ENCODE results near the gene OMA1.
A peak's percentile ranks its signal among the peaks of the same experiment; 100 is the strongest.
"Not testable (repeated sequence)": the region's sequence is repeated elsewhere in the genome, so short reads cannot be mapped to it uniquely, and the experiment has no call there.

The OMA1 gene

DNA sequence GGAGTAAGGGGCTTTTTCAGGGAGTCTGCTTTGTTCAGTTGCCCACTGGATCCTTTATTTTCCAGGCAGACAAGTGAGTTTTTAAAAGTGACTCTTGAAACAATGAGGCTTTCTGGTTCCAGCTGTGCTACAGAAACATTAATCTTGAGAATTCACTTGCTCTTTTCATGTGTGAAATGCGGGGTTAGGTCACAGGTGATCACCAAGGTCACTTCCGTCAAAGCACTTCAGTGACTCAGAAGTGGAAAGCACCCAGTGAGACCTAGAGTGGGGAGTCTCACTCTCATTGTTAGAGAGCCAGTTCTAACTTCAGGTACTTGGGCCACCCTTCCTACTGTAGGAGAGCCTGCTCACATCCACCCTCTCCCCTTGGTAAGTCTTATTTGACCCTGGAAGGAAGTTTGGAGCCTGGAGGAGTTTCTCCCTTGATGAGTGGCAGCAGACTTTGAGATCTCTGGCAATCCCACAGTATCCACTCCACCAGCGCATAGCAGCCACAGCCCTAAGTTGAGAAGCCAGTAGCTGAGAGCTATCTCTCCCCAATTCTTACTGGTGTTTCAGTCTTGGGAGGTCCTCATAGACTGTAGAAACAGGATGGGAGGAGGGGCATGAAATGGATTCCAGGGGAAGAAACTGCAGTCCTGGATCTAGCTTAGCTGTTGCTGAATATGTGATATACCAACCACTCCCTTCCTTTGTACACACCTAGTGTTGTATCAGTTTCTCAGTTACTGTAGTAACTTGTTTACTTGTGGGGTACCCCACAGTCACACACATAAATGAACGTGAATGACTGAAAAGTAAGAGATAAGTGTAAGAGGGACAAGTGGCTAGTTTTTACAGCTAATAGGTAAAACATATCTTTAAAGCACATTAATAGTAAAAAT, 27.4 kb upstream of the OMA1 start:
- FAIRE-seq (no peak), DNase-seq (ENCODE audit: low spot score) (no peak)

DNA sequence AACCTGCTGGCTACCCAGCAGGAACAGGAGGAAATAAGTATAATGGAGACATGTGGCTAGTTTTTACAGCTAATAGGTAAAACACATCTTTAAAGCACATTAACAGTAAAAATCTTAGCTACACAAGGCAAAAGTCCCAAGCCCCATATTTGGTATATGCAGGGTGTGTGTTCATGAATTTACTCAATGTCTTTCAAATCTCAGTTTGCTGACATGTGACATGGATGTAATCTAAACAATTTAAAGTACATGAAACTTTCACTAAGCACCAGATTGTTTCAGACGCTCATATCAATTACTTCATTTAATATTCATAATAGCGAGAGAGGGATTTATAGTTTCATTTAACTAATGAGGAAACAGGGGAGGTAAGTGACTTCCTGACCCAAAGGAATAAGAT, 26.6 kb upstream of the OMA1 start:
- no peak for FAIRE-seq
- DNase-seq (ENCODE audit: low spot score) = no peak

DNA sequence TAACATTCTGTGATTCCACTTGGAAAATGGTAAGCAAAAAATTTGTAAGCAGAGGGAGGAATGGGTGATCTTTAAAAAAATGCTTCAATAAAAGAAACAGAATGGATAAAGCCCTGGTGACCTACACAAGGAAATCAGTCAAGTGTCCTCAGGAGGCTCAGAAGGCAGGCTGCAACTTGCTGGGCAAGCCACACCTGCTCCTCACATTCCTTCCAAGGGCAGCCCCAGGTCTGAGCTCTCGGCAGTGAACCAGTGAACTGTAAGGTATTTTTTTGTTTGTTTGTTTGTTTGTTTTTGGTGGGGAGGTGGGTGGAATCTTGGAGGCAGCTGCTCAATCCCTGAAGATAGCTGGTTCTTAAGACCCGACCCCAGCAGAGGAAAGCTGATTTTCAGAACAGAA, 26.2 kb upstream of the OMA1 start:
- DNase-seq (ENCODE audit: low spot score) (no peak), FAIRE-seq (no peak)

DNA sequence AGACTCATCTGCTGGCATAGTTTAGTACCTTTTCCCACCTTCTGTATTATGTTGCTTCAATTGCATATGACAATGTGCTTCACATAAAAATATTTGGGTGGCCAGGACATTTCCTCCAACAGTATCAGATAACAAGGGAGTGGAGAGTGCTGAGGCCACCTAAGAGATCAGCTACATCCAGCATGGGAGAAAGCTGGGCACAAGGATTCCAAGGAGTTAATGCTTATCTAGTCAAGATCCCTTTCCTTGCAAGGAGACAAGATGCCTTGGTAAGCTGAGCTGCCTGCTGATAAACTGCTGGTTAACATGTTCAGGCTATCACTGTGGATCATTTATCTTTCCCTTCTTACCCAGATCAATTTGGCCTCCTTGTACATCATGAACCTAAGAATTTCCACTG, 25.1 kb upstream of the OMA1 start:
- DNase-seq (ENCODE audit: low spot score) = no peak
- FAIRE-seq = no peak

DNA sequence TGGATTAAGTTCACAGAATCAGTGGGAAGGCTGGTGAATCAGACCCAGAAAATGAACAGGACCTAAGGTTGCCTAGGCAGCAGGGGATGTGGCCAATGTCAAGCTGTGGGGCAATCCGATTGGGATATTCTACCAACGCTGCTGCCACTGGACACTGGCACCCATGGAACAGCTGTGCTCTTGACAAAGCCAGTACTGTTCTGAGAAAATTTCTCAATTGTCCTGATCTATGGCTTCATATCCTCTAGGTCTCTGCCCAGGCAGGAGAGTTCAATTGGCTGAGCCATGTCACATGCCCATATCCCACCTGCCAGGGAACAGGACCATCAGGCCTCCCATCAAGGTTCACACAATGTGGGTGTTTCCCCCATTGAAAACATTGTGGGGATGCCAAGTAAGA, 24.3 kb upstream of the OMA1 start:
- DNase-seq (ENCODE audit: low spot score) (no peak), FAIRE-seq (no peak)

- FAIRE-seq (no peak), DNase-seq (ENCODE audit: low spot score) (no peak)
Measured at GRCh38 chr1:58570094-58570493, 23.6 kb upstream of the OMA1 start.

DNA sequence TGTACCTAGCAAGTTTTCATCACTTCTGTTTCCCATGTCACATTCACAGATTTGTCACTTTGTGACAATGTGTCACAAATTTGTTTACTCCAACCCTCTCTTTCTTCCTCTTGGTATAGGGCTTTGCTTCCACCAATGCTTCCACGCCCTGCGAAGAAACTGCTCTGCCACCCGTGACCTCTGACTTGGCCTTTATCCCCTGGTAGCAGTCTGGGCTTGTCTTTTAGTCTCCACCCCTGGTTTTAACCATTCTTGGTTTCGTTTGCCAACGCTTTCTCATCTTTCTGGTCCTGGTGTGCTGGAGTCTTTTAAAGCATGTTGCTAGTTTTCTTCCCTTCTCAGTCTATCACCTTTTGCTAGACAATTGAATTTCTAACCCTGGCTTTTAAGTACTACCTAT, 22.4 kb upstream of the OMA1 start:
- FAIRE-seq (no peak), DNase-seq (ENCODE audit: low spot score) (no peak)

- FAIRE-seq (no peak), DNase-seq (ENCODE audit: low spot score) (no peak)
Measured at GRCh38 chr1:58568271-58568860, 21.8 kb upstream of the OMA1 start.

GRCh38 chr1:58566339-58566738, 19.8 kb upstream of the OMA1 start:
- FAIRE-seq (no peak), DNase-seq (ENCODE audit: low spot score) (no peak)

- not testable (repeated sequence) for FAIRE-seq; DNase-seq (ENCODE audit: low spot score)
Measured at GRCh38 chr1:58563715-58564114, 17.2 kb upstream of the OMA1 start.

GRCh38 chr1:58561633-58562032, 15.1 kb upstream of the OMA1 start:
- FAIRE-seq (no peak), DNase-seq (ENCODE audit: low spot score) (no peak)

DNA sequence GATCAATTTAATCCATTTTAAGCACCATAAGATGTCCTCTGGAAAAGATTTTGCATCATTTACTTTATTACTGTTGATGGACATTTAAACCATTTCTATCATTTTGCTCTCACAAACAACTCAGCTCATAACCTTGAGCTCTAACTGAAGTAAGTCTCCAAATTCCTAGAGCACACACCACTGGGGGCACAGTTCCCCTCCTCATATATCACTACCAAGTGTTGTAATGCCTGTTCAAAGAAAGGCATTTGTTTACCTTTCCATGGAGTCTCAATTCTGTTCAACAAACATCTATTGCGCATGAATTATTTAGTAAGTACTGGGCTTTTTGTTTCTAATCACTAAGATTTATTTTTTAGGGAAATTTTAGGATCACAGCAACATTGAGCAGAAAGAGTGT, 8.9 kb upstream of the OMA1 start:
- no peak for DNase-seq (ENCODE audit: low spot score)
- FAIRE-seq = no peak

- FAIRE-seq = no peak
Measured at GRCh38 chr1:58551186-58552140, 4.9 kb upstream of the OMA1 start.

GRCh38 chr1:58549291-58549690, 2.8 kb upstream of the OMA1 start:
- not testable (repeated sequence) for FAIRE-seq

More at GRCh38 chr1:58551186-58552140, 4.9 kb upstream of the OMA1 start:
- DNase-seq (ENCODE audit: low spot score) = no peak

DNA sequence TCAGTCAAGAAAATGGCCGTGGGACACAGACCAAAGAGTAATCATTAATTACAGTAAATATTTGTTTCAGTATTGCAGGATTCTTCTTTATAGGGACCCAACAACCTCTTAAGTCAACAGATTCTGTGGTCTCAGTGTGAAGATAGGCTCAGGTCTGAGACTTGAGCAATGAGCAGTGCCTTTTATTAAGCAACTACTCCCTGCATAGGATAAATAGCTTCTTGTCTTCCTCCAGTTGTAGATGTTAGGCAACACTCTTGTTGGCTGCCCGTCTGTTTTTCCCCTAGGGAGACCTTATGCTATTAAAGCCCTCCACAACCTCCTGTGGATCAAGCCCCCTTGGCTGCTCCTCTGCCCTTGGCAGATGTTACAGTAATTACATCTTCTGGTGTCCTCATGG, 1.8 kb upstream of the OMA1 start:
- DNase-seq (ENCODE audit: low spot score) (no peak), FAIRE-seq (no peak)

More at GRCh38 chr1:58549291-58549690, 2.8 kb upstream of the OMA1 start:
- not testable (repeated sequence) for DNase-seq (ENCODE audit: low spot score)

DNA sequence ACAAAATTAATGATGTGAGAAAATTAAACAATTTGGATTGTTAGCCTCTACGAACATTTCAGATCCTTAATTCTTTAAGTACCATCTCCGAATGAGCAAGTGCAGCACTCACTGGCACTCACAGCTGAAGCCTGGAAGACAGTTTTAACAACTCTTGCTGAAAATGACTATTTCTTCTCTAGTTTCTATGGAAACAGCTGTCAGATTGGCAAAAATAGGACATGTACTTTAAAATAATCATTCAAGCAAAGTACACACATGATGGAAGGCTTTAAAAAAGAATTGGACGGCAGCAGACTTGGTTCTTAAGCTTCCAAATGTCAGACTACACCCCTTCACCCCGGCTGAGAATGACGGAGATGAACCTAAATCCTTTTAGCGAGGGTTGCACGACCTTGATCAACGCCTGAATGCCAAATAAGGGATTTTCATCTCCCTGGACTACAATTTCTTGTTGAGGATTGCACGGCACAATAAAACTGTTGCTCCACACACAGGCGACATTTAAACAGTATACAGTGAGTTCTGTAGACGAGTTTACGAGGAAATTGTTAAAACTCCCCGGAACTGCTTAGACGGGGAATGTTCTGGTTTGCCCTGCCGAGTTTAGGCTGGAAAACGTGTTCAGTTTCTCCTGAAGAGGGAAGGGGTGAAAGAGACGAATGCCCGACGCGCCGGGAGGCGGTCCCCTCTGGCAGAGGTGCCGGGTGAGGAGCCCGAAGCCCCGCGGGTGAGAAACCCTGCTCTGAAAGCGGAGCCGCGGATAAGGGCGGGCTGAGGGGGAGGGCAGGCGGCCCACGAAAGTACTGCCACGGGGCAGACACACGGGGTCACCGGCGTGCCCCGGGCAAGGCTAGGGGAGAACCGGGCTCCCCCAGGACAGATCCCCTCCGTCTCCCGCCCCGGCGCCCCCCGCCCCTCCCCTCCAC, 671 bp downstream of the OMA1 start:
- peak; percentile 74 for DNase-seq (ENCODE audit: low spot score)
- FAIRE-seq = no peak

- FAIRE-seq = no peak
Measured at GRCh38 chr1:58543260-58543659, 3.3 kb downstream of the OMA1 start.

DNA sequence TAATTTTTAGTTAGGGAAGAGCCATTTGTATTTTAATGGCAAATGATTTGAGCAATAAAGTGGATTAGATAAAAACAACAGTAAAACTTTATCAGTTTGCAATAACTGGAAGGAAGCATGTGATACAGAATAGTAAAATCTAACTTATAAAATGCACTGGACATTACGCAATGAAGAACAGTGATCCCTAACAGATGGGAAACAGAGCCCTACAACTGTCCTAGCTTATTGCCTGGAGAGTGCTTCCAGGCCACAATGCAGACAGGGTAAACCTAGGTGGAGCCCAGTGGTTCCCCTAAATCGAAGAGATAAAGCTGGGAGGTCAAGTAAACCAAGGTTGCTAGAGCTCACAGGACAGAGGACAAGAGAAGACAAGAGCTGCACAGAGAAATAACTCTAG, 7.0 kb downstream of the OMA1 start:
- DNase-seq (ENCODE audit: low spot score) (no peak), FAIRE-seq (no peak)

More at GRCh38 chr1:58543260-58543659, 3.3 kb downstream of the OMA1 start:
- no peak for DNase-seq (ENCODE audit: low spot score)

DNA sequence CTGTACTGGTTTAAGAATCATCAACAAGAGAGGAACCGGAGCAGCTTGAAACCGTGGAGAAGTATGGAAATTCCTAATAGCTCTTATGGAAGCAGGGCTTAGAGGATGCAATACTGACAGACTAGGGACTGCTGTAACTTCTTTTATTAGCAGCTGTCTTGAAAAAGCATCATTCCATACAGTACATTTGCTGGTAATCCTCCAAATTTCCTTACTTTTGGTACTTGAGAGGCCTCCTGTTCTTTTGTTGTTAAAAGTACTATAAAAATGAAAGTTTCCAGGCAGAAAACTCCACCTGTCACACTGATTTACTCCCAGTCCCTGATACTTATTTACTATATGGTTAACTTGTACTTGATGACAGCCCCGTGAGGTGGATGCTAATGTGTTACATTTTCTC, 7.7 kb downstream of the OMA1 start:
- no peak for DNase-seq (ENCODE audit: low spot score)
- FAIRE-seq = no peak

- DNase-seq (ENCODE audit: low spot score); FAIRE-seq: not testable (repeated sequence)
Measured at GRCh38 chr1:58531842-58532241, 14.7 kb downstream of the OMA1 start.

GRCh38 chr1:58529284-58529683, 17.2 kb downstream of the OMA1 start:
- FAIRE-seq (no peak), DNase-seq (ENCODE audit: low spot score) (no peak)
